GM19328 (cell line): ENCODE results near the gene SHISA8.
"Not testable (repeated sequence)": the region's sequence is repeated elsewhere in the genome, so short reads cannot be mapped to it uniquely, and the experiment has no call there.

Experiments used
- ATAC-seq: cut with Tn5 transposase; IDR thresholded peaks from one replicate; pipeline ENCODE4 v1.9.1; 2021; ENCODE audit warnings: mild to moderate bottlenecking, moderate library complexity; ENCODE audit not compliant: unreplicated experiment

The SHISA8 gene

DNA sequence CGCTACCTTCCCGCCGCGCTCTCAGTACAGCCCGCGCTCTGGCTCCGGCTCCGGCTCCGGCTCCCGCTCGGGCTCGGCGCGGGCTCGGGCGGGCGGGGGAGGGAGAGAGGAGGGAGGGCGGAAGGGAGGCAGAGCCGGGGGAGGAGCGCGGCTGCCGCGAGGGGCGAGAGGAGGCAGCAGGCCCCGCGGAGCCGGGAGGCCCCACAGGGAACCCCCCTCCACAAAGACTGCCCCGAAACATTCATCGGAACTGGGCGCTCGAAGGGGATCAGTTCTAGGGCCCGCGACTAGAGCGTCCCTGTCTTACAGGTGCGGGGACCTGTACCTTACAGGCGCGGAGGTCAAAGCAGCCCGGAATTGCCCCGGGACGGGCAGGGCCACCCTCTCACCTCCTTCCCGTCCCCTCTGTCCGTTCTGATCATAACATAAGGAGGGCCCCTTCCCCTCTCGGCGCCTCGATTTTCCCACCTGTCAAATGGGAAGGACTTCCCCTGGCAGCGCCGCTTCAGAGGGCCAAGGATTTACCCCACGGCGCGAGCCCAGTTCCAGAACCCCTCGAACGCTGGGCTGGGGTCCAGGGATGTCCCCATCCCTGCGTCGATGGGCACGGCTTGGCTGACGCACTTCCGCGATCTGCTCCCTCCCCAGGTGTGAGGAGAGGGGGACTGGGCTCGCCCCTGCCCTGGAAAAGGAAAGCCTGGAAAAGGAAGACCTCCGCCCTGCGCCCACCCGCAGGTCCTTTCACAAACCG, at the start of gene SHISA8:
TSS of gene SHISA8 (minus strand) at position 40 of the 751 bp plus-strand sequence. CDS start 407 bp downstream, outside the sequence.
- ATAC-seq = no peak

- ATAC-seq = no peak
Measured at GRCh38 chr22:41964112-41964491, 49.2 kb upstream of the SHISA8 start.

GRCh38 chr22:41963453-41964111, 48.7 kb upstream of the SHISA8 start:
- ATAC-seq = no peak

DNA sequence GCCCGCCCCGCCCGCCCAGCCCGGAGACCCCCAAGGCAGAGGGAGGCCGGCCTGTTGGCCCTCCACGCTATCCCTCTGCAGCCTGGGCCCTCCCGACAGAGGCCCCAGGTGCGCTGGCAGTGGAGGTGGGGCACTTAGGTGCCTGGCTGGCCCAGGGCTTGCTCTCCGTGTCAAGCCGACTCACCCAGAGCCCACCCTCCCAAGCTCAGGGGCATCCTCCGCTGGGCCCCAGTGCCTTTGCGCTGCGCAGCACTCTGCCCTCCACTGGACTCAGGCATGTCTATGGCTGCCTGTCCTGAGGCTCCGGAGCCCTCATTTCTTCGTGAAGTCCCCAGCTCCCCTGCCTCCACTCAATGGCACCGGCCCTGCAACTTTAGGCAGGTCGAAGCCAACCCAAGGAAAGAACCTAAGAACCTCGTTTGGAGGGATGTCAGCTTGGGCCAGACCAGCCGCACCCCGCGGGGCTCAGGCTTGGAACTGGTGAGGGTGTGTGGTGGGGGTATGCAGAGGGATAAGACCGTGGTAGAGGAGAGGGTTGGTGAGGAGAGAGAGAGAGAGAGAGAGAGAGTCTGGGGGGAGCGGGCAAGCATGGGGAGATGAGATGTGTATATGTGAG, 43.2 kb upstream of the SHISA8 start:
- no peak for ATAC-seq

GRCh38 chr22:41952713-41953112, 37.8 kb upstream of the SHISA8 start:
- ATAC-seq = no peak

- ATAC-seq = no peak
Measured at GRCh38 chr22:41951898-41952474, 37.1 kb upstream of the SHISA8 start, which contains the start of gene SMIM45. SMIM45 (plus strand) TSS chr22:41952150.

DNA sequence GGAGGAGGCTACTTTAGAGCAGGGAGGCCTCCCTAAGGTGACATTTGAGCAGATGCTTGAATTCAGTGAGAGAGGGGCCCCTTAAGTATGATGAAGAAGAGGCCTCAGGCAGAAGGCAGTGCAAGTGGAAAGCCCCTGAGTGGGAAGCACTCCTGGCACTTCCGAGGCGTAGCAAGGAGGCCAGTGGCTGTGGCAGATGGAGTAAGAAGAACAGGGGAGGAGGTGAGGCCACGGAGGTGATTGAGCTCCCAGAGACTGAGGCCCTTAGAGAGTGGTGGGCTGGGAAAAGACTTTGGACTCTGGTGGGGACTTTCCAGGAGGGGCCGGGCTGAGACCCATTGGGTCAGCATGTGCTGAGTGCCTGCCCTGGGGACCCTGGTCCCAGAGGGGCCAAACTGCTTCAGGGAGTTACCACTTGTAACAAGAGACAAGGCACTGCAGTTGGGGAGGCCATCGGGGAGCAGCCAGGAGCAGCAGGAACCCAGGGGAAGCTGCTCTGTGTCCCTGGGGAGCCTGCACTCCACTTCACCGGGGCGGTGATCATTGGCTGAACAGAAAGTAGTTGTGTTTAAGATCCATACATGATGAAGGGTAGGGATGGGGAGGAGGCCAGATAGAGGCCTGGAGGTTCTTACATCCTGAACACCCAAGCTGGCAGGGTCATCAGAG, 34.6 kb upstream of the SHISA8 start:
- ATAC-seq = no peak

DNA sequence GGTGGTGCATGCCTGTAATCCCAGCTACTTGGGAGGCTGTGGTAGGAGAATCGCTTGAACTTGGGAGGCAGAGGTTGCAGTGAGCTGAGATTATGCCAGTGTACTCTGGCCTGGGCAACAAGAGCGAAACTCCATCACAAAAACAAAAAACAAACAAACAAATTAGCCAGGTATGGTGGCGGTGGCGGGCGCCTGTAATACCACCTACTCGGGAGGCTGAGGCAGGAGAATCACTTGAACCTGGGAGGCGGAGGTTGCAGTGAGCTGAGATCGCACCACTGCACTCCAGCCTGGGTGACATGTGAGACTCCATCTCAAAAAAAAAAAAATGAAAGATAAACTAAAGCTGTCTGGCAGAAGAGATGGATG, 34.0 kb upstream of the SHISA8 start:
- ATAC-seq = not testable (repeated sequence)

DNA sequence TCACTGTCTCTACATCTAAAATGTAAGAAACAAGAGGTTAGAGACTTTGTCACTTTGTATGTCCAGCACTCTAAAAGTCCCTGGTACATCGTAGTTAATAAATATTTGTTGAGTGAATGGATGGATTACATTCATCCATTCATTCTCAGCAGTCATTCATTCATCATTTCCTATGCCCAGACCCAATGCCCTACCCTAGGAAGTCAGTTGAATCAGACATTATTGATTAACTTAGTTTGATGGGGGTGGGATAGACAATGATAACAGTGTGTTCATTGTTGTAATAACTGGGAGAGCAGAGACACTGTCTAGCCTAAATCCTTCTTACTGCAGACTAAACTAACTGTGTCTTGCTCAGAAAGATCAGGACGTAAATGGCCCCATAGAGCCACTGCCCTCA, 33.3 kb upstream of the SHISA8 start:
- no peak for ATAC-seq

DNA sequence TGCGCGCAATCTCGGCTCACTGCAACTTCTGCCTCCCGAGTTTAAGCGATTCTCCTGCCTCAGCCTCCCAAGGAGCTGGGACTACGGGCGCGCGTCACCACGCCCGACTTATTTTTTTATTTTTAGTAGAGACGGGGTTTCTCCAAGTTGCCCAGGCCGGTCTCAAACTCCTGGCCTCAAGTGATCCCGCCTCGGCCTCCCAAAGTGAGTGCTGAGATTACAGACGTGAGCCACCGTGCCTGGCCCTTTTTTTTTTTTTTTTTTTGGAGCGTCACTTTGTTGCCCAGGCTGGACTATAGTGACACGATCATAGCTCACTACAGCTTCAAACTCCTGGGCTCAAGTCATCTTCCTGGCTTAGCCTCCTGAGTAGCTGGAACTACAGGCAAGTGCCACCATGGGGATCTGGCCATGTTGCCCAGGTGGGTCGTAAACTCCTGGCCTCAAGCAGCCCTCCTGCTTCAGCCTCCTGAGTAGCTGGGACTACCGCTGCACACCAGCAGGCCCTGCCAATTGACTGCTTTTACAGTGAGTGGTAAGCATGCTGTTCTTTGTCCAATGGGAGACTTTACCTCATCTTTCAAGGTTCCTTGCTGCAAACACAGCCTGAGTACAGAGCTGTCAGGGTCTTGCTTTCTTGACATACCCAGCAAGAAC, 32.7 kb upstream of the SHISA8 start:
- no peak for ATAC-seq

GRCh38 chr22:41946629-41947423, 32.0 kb upstream of the SHISA8 start, which contains the start of gene CENPM:
CENPM (minus strand) TSS chr22:41947152; CDS start chr22:41947076, 76 bp downstream.
- ATAC-seq = peak; percentile 78

DNA sequence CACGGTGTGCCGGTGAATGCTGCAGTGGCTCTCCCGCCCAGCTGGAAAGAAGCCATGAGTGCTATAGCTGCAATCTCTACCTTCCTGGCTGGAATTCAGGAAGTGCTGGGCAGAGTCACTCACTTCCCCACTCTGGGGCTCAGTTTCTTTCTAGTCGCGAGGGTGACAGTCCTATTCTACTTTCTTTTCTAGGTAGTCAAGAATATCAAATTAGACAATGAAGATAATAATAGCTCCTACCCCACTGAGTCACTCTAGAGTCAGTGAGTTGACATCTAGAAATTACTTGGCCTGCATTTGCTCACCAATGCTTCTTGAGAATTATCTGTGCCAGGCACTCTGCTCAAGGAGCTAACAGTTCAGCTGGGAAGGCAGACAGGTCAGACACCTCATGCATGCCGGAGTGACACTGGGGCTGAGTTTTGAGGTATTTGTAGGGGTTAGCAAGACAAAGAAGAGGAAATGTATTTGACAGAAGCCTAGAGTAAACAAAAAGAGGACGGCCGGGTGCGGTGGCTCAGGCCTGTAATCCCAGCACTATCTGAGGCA, 28.9 kb upstream of the SHISA8 start:
- ATAC-seq = no peak

DNA sequence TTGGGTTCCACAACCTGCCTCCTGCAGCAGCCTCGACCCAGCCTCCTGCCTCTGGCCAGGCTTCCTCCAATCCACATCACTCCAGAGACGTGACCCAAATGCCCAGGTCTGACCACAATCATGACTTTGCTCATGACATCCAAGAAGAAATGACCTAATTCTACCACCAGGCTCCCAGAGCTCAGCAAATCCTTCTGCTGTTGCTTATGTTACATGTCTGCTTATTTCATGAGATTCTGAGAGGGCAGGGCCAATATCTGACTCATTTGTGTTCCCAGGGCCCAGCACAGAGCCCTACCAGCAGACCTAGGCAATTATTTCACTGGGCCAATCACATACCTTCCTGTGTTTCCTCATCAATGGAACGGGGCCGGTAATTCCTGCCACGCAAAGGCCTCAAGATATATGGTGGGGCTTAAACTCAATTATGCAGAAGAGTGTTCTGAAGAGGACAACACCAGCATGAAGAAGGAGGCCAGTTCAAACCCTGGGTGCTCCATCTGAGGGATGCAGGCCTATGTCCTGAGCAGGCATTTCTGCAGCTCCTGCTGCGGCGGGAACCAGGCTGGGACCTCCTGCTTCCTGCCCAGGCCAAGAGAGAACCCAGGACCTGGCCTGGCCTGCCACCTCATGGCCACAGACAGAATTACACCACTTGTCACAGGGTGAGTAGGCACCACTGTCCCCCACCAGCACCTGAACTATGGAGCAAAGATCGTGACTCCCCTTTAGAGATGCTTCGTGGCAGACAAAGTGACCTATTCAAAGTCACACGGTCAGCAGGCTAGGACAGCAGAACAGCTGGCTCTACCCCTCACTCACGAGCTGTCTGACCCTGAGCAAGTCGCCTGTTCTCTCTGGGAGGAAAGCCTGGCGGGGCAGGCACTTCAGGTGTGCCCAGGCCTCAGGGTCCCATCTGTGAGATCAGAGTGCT, 26.2 kb upstream of the SHISA8 start:
- no peak for ATAC-seq

DNA sequence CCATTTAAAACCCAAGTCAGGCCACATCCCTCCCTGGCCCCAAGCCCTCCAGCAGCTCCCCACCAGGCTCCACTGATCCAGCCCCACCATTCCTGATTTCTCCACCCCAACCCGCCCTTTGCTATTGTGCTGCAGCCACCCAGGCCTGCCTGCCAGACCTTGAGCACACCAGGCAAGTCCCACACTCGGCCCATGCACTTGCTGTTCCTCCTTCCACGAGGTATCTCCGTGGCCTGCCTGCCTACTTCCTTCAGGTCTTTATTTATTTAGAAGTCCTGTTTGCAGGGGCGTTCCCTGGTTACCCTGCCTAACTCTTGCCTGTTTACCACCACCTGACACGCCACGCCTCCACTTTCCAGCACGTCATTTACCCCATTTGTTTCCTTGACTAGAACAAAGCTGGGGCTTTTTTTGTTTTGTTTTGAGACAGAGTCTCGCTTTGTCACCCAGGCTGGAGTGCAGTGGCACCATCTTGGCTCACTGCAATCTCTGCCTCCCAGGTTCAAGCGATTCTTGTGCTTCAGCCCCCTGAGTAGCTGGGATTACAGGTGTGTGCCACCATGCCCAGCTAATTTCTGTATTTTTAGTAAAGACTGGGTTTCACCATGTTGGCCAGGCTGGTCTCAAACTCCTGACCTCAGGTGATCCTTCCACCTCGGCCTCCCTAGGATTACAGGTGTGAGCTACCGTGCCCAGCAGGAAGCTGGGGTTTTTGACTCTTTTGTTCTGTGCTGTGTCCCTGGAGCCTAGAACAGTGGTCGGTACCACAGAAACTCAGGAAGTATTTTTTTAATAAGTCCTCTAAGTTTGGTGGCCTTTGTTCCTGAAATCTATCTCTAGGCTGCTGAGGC, 25.3 kb upstream of the SHISA8 start:
- ATAC-seq = peak; percentile 52

- no peak for ATAC-seq
Measured at GRCh38 chr22:41936894-41937169, 22.0 kb upstream of the SHISA8 start.

DNA sequence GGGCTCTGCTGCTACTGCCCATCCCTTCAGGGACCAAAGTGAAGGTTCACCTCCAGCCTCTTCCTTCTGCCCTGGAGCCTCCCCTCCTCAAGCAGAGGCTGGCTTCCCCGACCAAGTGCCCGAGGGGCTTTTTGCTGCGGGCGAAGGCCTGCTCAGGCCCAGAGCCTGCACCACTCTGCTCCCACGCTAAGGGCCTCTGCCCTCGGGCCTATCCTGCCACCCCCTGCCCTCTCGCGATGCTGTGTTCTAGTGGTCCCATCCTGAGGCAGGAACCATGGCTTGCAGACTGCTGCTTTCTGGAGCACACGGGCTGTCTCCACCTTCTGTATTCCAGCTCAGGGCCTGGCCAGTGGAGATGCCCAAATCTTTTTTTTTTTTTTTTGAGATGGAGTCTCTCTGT, 20.6 kb upstream of the SHISA8 start:
- ATAC-seq = no peak

GRCh38 chr22:41935015-41935351, 20.1 kb upstream of the SHISA8 start:
- no peak for ATAC-seq
